ENCODE data around the gene FBXO21. TPM values are rescaled to one million over a fixed set of nuclear protein-coding genes. Genes with fewer than 3 reads are reported as not detected.

The FBXO21 gene
- total RNA-seq, 1 experiment from 2014 or later = 57.5 TPM

DNA sequence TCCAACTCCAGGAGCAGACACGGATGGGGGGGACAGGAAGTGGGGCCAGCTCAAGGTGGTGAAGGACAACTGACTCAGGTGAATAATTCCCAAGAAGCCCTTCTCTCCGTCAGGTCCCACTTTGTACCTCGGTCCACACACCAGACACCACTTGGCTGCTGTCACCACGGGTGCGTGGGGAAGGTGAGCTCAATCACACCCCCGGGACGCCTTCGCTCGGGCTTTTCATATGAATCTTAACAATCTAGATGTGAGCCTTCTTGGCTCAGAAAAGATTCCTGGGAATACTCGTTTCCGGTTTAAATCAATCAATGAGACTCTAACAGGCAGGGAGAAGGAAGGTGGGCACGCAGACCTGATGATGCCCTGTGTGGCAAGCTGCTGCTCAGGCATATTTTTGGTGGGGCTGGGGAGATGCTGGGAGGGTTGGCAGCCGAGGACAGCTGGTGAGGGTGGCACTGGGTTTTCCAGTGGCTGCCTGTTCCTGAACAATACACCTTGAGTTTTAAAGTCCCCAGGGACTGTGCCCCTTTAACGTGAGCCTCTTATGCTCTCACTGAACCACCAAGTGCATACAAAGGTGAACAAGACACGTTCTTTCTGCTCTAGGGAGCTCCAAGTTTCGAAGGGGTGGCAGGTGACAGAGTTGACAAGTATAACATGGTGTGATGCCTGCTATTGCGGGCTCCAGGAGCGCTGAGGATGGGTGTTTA lies 96.2 kb downstream of the FBXO21 start:
- CTCF ChIA-PET = no interaction called here
- Mint-ChIP-seq H3K27me3 (ENCODE audit: unreplicated experiment) (no peaks in the 10 kb centered on the region), H3K36me3 (ENCODE audit: insufficient read depth, unreplicated experiment) (peaks cover 100% of the 10 kb centered on the region)

GRCh38 chr12:117093431-117093830 lies 96.8 kb downstream of the FBXO21 start:
- peak overlapping the region; percentile 97 for H3K4me3 Mint-ChIP-seq (ENCODE audit: low read depth, unreplicated experiment)
- H3K27ac Mint-ChIP-seq (ENCODE audit: unreplicated experiment) = peak overlapping the region; percentile 99
- DNase-seq = no peak
- peaks cover 81% of the 10 kb centered on the region for H3K4me1 Mint-ChIP-seq (ENCODE audit: low read depth, unreplicated experiment)
- TF ChIP-seq, protein P1, sequence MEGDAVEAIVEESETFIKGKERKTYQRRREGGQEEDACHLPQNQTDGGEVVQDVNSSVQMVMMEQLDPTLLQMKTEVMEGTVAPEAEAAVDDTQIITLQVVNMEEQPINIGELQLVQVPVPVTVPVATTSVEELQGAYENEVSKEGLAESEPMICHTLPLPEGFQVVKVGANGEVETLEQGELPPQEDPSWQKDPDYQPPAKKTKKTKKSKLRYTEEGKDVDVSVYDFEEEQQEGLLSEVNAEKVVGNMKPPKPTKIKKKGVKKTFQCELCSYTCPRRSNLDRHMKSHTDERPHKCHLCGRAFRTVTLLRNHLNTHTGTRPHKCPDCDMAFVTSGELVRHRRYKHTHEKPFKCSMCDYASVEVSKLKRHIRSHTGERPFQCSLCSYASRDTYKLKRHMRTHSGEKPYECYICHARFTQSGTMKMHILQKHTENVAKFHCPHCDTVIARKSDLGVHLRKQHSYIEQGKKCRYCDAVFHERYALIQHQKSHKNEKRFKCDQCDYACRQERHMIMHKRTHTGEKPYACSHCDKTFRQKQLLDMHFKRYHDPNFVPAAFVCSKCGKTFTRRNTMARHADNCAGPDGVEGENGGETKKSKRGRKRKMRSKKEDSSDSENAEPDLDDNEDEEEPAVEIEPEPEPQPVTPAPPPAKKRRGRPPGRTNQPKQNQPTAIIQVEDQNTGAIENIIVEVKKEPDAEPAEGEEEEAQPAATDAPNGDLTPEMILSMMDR (IDR thresholded peaks at IDR 0.05; ENCODE audit: unreplicated experiment) = no peak
- H3K36me3 Mint-ChIP-seq (ENCODE audit: insufficient read depth, unreplicated experiment) = peaks cover 100% of the 10 kb centered on the region
- CTCF ChIA-PET = interaction anchor here (0.7 kb wide), 1 partner anchor 21 kb away, joined by 3 read pairs; no protein-coding TSS in a partner anchor
- H3K27me3 Mint-ChIP-seq (ENCODE audit: unreplicated experiment) = no peaks in the 10 kb centered on the region
- no peaks in the 10 kb centered on the region for H3K9me3 Mint-ChIP-seq (ENCODE audit: low read depth, unreplicated experiment)
- no TSS peak for BruUV-seq (replicated peaks)
- intact Hi-C loops (cut with micrococcal nuclease; ENCODE audit: unreplicated experiment) = loop anchor here (5.0 kb wide), 2 partner anchors 49 to 51 kb away; no protein-coding TSS in a partner anchor

More for the DNA sequence above, 96.2 kb downstream of the FBXO21 start:
- peak overlapping the region; percentile 99 for H3K27ac Mint-ChIP-seq (ENCODE audit: unreplicated experiment)
- H3K9me3 Mint-ChIP-seq (ENCODE audit: low read depth, unreplicated experiment) = no peaks in the 10 kb centered on the region
- TF ChIP-seq, protein P1 (IDR thresholded peaks at IDR 0.05; ENCODE audit: unreplicated experiment) = no peak
- peak overlapping the region; percentile 97 for H3K4me3 Mint-ChIP-seq (ENCODE audit: low read depth, unreplicated experiment)
- peaks cover 75% of the 10 kb centered on the region for H3K4me1 Mint-ChIP-seq (ENCODE audit: low read depth, unreplicated experiment)
- DNase-seq = no peak
- no TSS peak for BruUV-seq (replicated peaks)
- intact Hi-C loops (cut with micrococcal nuclease; ENCODE audit: unreplicated experiment) = loop anchor here (5.0 kb wide), 2 partner anchors 48 to 52 kb away; no protein-coding TSS in a partner anchor

DNA sequence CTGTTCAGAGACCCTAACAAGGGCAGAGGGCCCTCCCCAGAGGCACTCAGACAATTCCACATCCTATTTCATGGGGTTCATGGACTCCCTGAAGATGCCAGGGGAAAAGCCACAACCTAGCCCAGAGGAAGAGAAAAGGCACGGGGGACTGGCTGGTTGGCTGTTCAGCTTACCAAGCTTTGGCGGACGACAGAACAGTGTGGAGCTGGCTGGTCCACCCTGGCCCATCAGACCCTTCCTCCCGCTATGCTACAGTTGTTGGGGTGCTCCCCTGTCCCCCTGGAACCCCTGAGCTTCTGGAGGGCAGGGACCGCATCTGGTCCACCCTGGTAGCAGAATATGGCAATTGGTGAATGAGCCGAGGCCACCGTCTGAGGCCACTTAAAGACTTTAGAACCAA lies 97.4 kb downstream of the FBXO21 start:
- no peak for DNase-seq
- Mint-ChIP-seq H3K27ac (ENCODE audit: unreplicated experiment) (peak overlapping the region; percentile 99), H3K36me3 (ENCODE audit: insufficient read depth, unreplicated experiment) (peaks cover 100% of the 10 kb centered on the region), H3K4me3 (ENCODE audit: low read depth, unreplicated experiment) (peak overlapping the region; percentile 97), H3K27me3 (ENCODE audit: unreplicated experiment) (no peaks in the 10 kb centered on the region), H3K9me3 (ENCODE audit: low read depth, unreplicated experiment) (no peaks in the 10 kb centered on the region), H3K4me1 (ENCODE audit: low read depth, unreplicated experiment) (peaks cover 85% of the 10 kb centered on the region)
- intact Hi-C loops (cut with micrococcal nuclease; ENCODE audit: unreplicated experiment) = loop anchor here (5.0 kb wide), 2 partner anchors 49 to 51 kb away; no protein-coding TSS in a partner anchor
- no TSS peak for BruUV-seq (replicated peaks)
- TF ChIP-seq, protein P1 (IDR thresholded peaks at IDR 0.05; ENCODE audit: unreplicated experiment) = no peak
- CTCF ChIA-PET = interaction anchor here (0.7 kb wide), 1 partner anchor 21 kb away, joined by 3 read pairs; no protein-coding TSS in a partner anchor

DNA sequence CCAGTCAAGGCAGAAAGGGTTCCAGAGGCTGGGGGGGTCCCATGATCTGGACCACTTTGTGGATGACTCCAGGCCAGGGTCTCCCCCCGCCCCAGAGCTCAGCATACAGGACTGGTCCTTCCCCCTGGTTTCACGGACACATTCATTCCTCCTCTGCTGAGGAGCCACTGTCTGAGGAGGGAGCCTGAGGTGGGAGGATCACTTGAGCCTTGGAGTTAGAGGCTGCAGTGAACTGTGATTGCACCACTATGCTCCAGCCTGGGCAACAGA lies 97.8 kb downstream of the FBXO21 start:
- peaks cover 88% of the 10 kb centered on the region for H3K4me1 Mint-ChIP-seq (ENCODE audit: low read depth, unreplicated experiment)
- BruUV-seq (replicated peaks) = no TSS peak
- no peaks in the 10 kb centered on the region for H3K27me3 Mint-ChIP-seq (ENCODE audit: unreplicated experiment)
- H3K4me3 Mint-ChIP-seq (ENCODE audit: low read depth, unreplicated experiment) = peak overlapping the region; percentile 71
- H3K36me3 Mint-ChIP-seq (ENCODE audit: insufficient read depth, unreplicated experiment) = peaks cover 96% of the 10 kb centered on the region
- TF ChIP-seq, protein P1 (IDR thresholded peaks at IDR 0.05; ENCODE audit: unreplicated experiment) = no peak
- DNase-seq = no peak
- H3K27ac Mint-ChIP-seq (ENCODE audit: unreplicated experiment) = peak overlapping the region; percentile 99
- CTCF ChIA-PET = no interaction called here
- no peaks in the 10 kb centered on the region for H3K9me3 Mint-ChIP-seq (ENCODE audit: low read depth, unreplicated experiment)
- intact Hi-C loops (cut with micrococcal nuclease; ENCODE audit: unreplicated experiment) = loop anchor here (5.0 kb wide), 2 partner anchors 50 kb away; no protein-coding TSS in a partner anchor

Other genes with a start within 250 kb of the FBXO21 start
- gene TESC, start 91.1 kb downstream of the FBXO21 start, total RNA-seq (2022) = 647 and 669 TPM in 2 replicates
- not detected in 2 replicates for gene NOS1, start 171.2 kb upstream of the FBXO21 start, total RNA-seq (2022)